AG04449 (cell line): ENCODE data around the gene SPI1.

Source experiments
- CTCF ChIA-PET: fragments of 350-600 bp; formaldehyde crosslinking; extraction: SDS; loops from one replicate; lab custom pipeline; 2021; ENCODE audit warnings: antibody characterized with exemption; lab: Yijun Ruan, JAX
- POLR2A ChIA-PET: fragments of 400-600, 350-600 bp; formaldehyde crosslinking; extraction: SDS; loops from one replicate; lab custom pipeline; 2020; ENCODE audit warnings: antibody characterized with exemption, inconsistent platforms; lab: Yijun Ruan, JAX
- DNase-seq: peaks from one replicate; pipeline ENCODE4 v3.0.0-alpha.2; 2010; ENCODE audit warnings: low read depth, low spot score
- H3K4me3 ChIP-seq: 2 replicates; pipeline ENCODE4 v1.5.1; 2011; ENCODE audit warnings: low read depth, mild to moderate bottlenecking, control low read depth, low read length
- CTCF ChIP-seq: IDR thresholded peaks from one replicate; pipeline ENCODE4 v1.5.1; 2011; ENCODE audit warnings: mild to moderate bottlenecking, moderate library complexity, low read length, control low read depth, inconsistent platforms; ENCODE audit not compliant: insufficient read depth; ENCODE audit errors: missing control alignments

The SPI1 gene

GRCh38 chr11:47355283-47356128 is 22.8 kb downstream of the SPI1 start:
- CTCF ChIA-PET, result interaction anchor here (0.6 to 7.2 kb wide), 53 partner anchors 9 to 470 kb away, joined by 3 to 99 read pairs (median 5); partner anchors contain the start of genes ACP2, ARFGAP2, DDB2 and NR1H3
- DNase-seq, result peak; percentile 59
- peak overlapping the region; percentile 36 for H3K4me3 ChIP-seq
- POLR2A ChIA-PET, result no interaction called here
- peak; percentile 100 for TF ChIP-seq CTCF

GRCh38 chr11:47354913-47355282 is 23.4 kb downstream of the SPI1 start:
- DNase-seq, result no peak
- CTCF ChIA-PET, result interaction anchor here (0.6 to 7.2 kb wide), 54 partner anchors 9 to 469 kb away, joined by 3 to 99 read pairs (median 5); partner anchors contain the start of genes ACP2, ARFGAP2, DDB2 and NR1H3
- peak overlapping the region; percentile 36 for H3K4me3 ChIP-seq
- no peak for TF ChIP-seq CTCF
- POLR2A ChIA-PET, result no interaction called here

DNA sequence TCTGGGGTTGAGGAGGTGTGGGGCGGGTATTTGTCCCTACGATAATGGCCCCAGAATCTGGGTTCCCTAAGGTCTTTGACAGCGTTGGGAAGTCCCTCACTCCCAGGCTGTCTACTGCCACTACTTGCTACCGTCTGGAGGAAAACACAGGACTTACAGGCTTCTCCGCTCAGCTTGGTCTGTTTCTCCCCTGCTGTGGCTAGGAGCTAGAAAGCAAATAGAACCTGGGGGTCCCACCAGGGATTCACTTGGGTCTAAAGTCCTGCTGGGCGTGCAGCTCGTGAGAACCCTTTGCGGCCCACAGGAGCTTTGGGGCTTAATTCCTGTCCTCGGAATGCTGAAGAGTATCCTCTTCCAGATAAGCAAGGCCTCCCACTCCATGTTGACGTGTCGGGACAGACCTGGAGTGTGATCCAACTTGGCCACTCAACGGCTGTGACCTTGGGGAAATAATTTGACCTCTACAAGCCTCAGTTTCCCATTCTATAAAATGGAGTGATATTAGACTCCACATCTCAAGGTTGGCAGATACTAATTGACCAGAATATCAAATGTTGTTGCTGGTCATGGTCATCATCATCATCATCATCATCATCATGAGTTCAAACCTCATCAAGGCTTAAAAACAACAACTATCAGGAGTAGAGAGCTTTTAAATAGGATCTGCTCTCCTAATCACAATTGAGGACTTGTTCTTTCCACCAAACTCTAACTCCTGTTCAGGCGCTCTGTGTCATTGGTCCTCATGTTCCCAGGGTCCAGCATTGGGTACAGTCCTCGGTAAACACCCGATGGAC is 24.2 kb downstream of the SPI1 start:
- H3K4me3 ChIP-seq, result no peak overlapping the region
- DNase-seq, result no peak
- ChIA-PET POLR2A (no interaction called here), CTCF (interaction anchor here (0.6 to 7.2 kb wide), 35 partner anchors 8 to 467 kb away, joined by 3 to 99 read pairs (median 7); partner anchors contain the start of genes ARFGAP2, DDB2 and NR1H3)
- TF ChIP-seq CTCF, result no peak

- H3K4me3 ChIP-seq, result no peak within 1 kb of the TSS
- DNase-seq, result no peak
- POLR2A ChIA-PET, result no interaction called here
- CTCF ChIA-PET, result interaction anchor here (1.5 to 7.2 kb wide), 3 partner anchors 12 to 192 kb away, joined by 4 to 99 read pairs (median 23); partner anchors contain the start of gene ARFGAP2
- no peak for TF ChIP-seq CTCF
Measured at GRCh38 chr11:47352556-47352955, 25.8 kb downstream of the SPI1 start, which contains the start of gene MYBPC3. Gene MYBPC3 (minus strand): TSS chr11:47352702. CDS start chr11:47352647, 55 bp downstream.

DNA sequence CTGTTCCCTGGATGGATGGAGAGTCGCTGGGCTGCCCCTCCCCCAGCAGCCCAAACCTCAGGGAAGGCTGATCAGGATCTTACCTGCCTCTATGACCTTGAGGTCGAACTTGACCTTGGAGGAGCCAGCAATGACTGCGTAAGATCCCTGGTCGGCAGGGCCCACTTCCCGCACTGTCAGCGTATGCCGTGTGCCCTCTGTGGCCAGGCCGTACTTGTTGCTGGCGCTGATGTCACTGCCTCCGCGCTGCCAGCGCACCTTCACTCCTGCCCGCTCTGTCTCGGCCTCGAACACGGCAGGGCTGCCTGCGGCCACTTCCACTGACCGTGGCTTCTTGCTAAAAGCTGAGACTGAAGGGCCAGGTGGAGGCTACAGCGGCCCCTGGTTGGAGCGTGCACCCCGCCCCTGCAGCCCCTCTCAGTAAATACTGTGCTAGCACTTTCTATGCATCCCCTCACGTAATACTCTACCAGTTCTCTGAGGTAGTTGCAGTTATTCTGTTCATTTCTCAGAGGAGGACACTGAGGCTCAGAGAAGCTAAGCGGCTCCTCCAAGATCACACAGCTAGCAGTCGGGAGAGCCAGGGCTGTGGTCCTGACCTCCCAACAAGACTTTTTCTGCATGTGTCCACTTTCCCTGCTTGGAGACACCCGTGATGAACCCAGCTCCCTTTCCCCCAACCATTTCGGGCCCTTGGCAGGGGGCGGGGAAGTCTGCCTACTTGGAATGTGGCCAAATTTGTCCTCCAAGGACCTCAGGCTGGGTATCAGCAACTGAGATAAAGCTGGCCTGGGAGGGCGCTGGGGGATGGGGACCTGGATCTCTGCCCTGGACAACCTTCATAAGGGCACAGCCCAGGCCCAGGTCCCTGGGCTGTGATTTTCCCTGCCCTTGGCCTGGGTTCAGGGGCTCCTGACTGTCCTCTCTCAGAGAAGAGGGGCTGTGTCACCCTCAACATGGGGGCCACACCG is 26.9 kb downstream of the SPI1 start:
- no peak for DNase-seq
- no peak overlapping the region for H3K4me3 ChIP-seq
- ChIA-PET POLR2A (no interaction called here), CTCF (interaction anchor here (1.0 to 7.2 kb wide), 2 partner anchors 172 to 198 kb away, joined by 3 to 99 read pairs; partner anchors contain the start of gene ARFGAP2)
- no peak for TF ChIP-seq CTCF
